WTC11 (cell line): ENCODE results near the gene RPS4Y1. TPM values are rescaled to one million over a fixed set of nuclear protein-coding genes. Genes with fewer than 3 reads are reported as not detected.
"Not testable (repeated sequence)": the region's sequence is repeated elsewhere in the genome, so short reads cannot be mapped to it uniquely, and the experiment has no call there.

ENCODE experiments used
- ATAC-seq: fragments of 200-7000 bp; cut with Tn5 transposase; 2 replicates; pipeline ENCODE4 v1.10.0; 2021; ENCODE audit warnings: mild to moderate bottlenecking, moderate library complexity
- CTCF ChIA-PET: fragments of 300-600 bp; sonication (Branson Sonifier 250); formaldehyde crosslinking; loops from one replicate; lab custom pipeline; 2021; ENCODE audit warnings: antibody characterized with exemption; lab: Charles Lee
- POLR2A ChIA-PET: fragments of 350-600 bp; sonication (Branson Sonifier 250); formaldehyde crosslinking; loops from one replicate; lab custom pipeline; 2021; ENCODE audit warnings: antibody characterized with exemption; lab: Charles Lee
- DNase-seq: peaks from one replicate; pipeline ENCODE4 v3.0.0; 2021; ENCODE audit warnings: low spot score
- H3K27ac Mint-ChIP-seq: 2 replicates; pipeline ENCODE4 v1.8.0; 2021; ENCODE audit warnings: mixed read lengths
- H3K27me3 Mint-ChIP-seq: 2 replicates; pipeline ENCODE4 v1.8.0; 2021; ENCODE audit warnings: low read depth, mild to moderate bottlenecking, moderate library complexity, mixed read lengths
- H3K36me3 Mint-ChIP-seq: 2 replicates; pipeline ENCODE4 v1.8.0; 2021; ENCODE audit warnings: mixed read lengths
- H3K4me1 Mint-ChIP-seq: 2 replicates; pipeline ENCODE4 v1.8.0; 2022; ENCODE audit warnings: mixed read lengths
- H3K4me3 Mint-ChIP-seq: 2 replicates; pipeline ENCODE4 v1.8.0; 2021; ENCODE audit warnings: mild to moderate bottlenecking, moderate library complexity, mixed read lengths
- H3K9me3 Mint-ChIP-seq: 2 replicates; pipeline ENCODE4 v1.8.0; 2021; ENCODE audit warnings: mixed read lengths
- ATF2 ChIP-seq: sonication (generic); formaldehyde crosslinking; IDR thresholded peaks from 2 replicates; pipeline ENCODE4 v1.8.1; 2022; ENCODE audit warnings: low read depth, missing genetic modification reagents, borderline replicate concordance
- CBFB ChIP-seq: sonication (generic); formaldehyde crosslinking; IDR thresholded peaks from 2 replicates; pipeline ENCODE4 v1.8.1; 2022; ENCODE audit warnings: mild to moderate bottlenecking, low read depth, missing genetic modification reagents
- CREB1 ChIP-seq: sonication (generic); formaldehyde crosslinking; IDR thresholded peaks from 2 replicates; pipeline ENCODE4 v1.8.0; 2023; ENCODE audit warnings: mild to moderate bottlenecking, missing genetic modification reagents
- EMX1 ChIP-seq: fragments of 250-450 bp; sonication (Bioruptor Pico); IDR thresholded peaks from 2 replicates; pipeline ENCODE4 v1.8.0; 2021; ENCODE audit warnings: mild to moderate bottlenecking
- FOXK1 ChIP-seq: sonication (generic); formaldehyde crosslinking; IDR thresholded peaks from 2 replicates; pipeline ENCODE4 v1.8.0; 2022; ENCODE audit warnings: mild to moderate bottlenecking, moderate library complexity, missing genetic modification reagents
- HMGA2 ChIP-seq: fragments of 250-450 bp; sonication (Bioruptor Pico); IDR thresholded peaks from 2 replicates; pipeline ENCODE4 v1.4.0; 2021; ENCODE audit warnings: mild to moderate bottlenecking, moderate library complexity
- IRF1 ChIP-seq: sonication (generic); formaldehyde crosslinking; IDR thresholded peaks from 2 replicates; pipeline ENCODE4 v1.8.0; 2023; ENCODE audit warnings: missing genetic modification reagents
- NFE2L1 ChIP-seq: sonication (generic); formaldehyde crosslinking; IDR thresholded peaks from 2 replicates; pipeline ENCODE4 v1.8.1; 2023; ENCODE audit warnings: missing genetic modification reagents
- NR2C2 ChIP-seq: sonication (generic); formaldehyde crosslinking; IDR thresholded peaks from 2 replicates; pipeline ENCODE4 v1.8.0; 2022; ENCODE audit warnings: mild to moderate bottlenecking, missing genetic modification reagents
- NR3C1 ChIP-seq: sonication (generic); formaldehyde crosslinking; conservative IDR thresholded peaks from 2 replicates; pipeline ENCODE4 v1.8.1; 2023; ENCODE audit warnings: low read depth, mild to moderate bottlenecking, missing genetic modification reagents
- SOX15 ChIP-seq: fragments of 250-450 bp; sonication (Bioruptor Pico); IDR thresholded peaks from 2 replicates; pipeline ENCODE4 v1.9.0; 2021; ENCODE audit warnings: mild to moderate bottlenecking
- TP53 ChIP-seq: sonication (generic); formaldehyde crosslinking; IDR thresholded peaks from 2 replicates; pipeline ENCODE4 v1.8.1; 2023; ENCODE audit warnings: mild to moderate bottlenecking, missing genetic modification reagents
- ZBTB21 ChIP-seq: sonication (generic); formaldehyde crosslinking; IDR thresholded peaks from 2 replicates; pipeline ENCODE4 v1.8.1; 2023; ENCODE audit warnings: mild to moderate bottlenecking, missing genetic modification reagents, borderline replicate concordance
- ZNF219 ChIP-seq: sonication (generic); formaldehyde crosslinking; IDR thresholded peaks from 2 replicates; pipeline ENCODE4 v1.8.0; 2023; ENCODE audit warnings: missing genetic modification reagents, mild to moderate bottlenecking, borderline replicate concordance
- ZNF423 ChIP-seq: fragments of 250-450 bp; sonication (Bioruptor Pico); IDR thresholded peaks from 2 replicates; pipeline ENCODE4 v2.1.2; 2022; ENCODE audit warnings: mild to moderate bottlenecking, moderate library complexity
- total RNA-seq: library from RNA; stranded (reverse); gene quantifications from 3 replicates; pipeline ENCODE4 v1.2.3, GENCODE V29; 2021
- TF ChIP-seq, protein P1 (sequence below): fragments of 200-600 bp; IDR thresholded peaks from 2 replicates; pipeline ENCODE4 v1.8.0; 2022; ENCODE audit warnings: antibody characterized with exemption
- TF ChIP-seq, protein P2 (sequence below): sonication (generic); formaldehyde crosslinking; IDR thresholded peaks from 2 replicates; pipeline ENCODE4 v1.8.0; 2022; ENCODE audit warnings: mild to moderate bottlenecking, missing genetic modification reagents
- TF ChIP-seq, protein P3 (sequence below): fragments of 250-450 bp; sonication (Bioruptor Pico); IDR thresholded peaks from 2 replicates; pipeline ENCODE4 v2.1.2; 2022; ENCODE audit warnings: mild to moderate bottlenecking, moderate library complexity

Gene RPS4Y1
- total RNA-seq, 1 experiment from 2014 or later = 182 TPM

DNA sequence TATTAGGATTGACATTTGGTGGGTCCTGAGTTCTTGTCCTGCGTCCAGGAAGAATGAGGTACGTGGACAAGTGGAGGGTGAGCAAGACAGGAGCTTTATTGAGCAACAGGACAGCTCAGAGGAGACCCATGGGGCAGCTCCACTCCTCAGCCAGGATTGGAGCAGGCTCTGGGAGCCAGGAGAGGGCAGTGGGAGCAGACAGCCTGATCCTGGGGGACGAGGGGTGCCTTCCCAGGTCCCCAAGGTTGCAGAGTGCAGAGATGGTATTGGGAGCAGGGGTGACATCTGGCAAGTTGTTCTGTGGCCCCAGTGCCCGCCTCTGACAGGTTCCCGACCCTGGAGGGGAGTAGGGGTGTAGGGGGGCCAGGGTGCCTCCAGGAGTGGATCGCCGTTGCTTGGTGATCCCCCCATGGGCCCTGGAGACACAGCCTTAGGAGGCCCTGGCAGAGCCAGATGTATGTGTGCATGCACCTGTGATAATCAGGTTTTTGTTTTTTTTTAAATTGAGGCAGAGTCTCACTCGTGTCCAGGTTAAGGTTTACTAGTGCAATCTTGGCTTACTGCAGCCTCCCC is 26.7 kb downstream of the RPS4Y1 start:
- DNase-seq (no peak), ATAC-seq (no peak)
- Mint-ChIP-seq H3K27ac (no peak overlapping the region; the same call in 1 of the 2 replicates), H3K36me3 (peaks cover 64% of the 10 kb centered on the region), H3K9me3 (peaks cover 16% of the 10 kb centered on the region), H3K4me1 (no peaks in the 10 kb centered on the region), H3K4me3 (no peak overlapping the region), H3K27me3 (no peaks in the 10 kb centered on the region)
- no peak for TF ChIP-seq ZNF423
- TF ChIP-seq HMGA2 (CRISPR knock-in tag) = no peak
- TF ChIP-seq, protein P1, sequence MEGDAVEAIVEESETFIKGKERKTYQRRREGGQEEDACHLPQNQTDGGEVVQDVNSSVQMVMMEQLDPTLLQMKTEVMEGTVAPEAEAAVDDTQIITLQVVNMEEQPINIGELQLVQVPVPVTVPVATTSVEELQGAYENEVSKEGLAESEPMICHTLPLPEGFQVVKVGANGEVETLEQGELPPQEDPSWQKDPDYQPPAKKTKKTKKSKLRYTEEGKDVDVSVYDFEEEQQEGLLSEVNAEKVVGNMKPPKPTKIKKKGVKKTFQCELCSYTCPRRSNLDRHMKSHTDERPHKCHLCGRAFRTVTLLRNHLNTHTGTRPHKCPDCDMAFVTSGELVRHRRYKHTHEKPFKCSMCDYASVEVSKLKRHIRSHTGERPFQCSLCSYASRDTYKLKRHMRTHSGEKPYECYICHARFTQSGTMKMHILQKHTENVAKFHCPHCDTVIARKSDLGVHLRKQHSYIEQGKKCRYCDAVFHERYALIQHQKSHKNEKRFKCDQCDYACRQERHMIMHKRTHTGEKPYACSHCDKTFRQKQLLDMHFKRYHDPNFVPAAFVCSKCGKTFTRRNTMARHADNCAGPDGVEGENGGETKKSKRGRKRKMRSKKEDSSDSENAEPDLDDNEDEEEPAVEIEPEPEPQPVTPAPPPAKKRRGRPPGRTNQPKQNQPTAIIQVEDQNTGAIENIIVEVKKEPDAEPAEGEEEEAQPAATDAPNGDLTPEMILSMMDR = no peak
- TF ChIP-seq, protein P2, sequence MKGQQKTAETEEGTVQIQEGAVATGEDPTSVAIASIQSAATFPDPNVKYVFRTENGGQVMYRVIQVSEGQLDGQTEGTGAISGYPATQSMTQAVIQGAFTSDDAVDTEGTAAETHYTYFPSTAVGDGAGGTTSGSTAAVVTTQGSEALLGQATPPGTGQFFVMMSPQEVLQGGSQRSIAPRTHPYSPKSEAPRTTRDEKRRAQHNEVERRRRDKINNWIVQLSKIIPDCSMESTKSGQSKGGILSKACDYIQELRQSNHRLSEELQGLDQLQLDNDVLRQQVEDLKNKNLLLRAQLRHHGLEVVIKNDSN = no peak
- POLR2A ChIA-PET = no interaction called here
- CTCF ChIA-PET = no interaction called here

- H3K27me3 Mint-ChIP-seq, H3K27ac Mint-ChIP-seq, DNase-seq, POLR2A ChIA-PET, H3K4me1 Mint-ChIP-seq, CTCF ChIA-PET, H3K4me3 Mint-ChIP-seq, ATAC-seq: not testable (repeated sequence)
- Mint-ChIP-seq H3K9me3 (peaks cover 22% of the 10 kb centered on the region), H3K36me3 (peaks cover 53% of the 10 kb centered on the region)
Observed at GRCh38 chrY:2872234-2872633, 30.8 kb downstream of the RPS4Y1 start.

DNA sequence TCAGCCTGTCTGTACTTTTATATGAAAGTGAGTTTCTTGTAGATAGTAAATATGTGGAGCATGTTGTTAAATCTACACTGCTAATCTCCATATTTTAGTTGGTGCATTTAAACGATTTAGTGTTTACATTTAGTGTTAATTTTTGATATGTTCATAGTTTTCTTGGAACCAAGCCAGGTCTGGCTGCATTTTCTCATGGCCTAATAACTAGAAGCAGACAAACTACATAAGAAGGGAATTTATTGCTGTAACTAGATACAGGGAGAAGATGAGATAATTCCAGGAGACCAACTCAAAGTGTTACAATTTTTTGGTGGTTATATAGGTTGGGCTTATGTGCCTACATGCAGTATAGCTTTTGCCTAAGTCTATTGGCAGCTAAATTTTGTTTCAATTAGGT is 32.8 kb downstream of the RPS4Y1 start:
- Mint-ChIP-seq H3K27ac (no peak overlapping the region), H3K36me3 (peaks cover 49% of the 10 kb centered on the region), H3K4me1 (no peaks in the 10 kb centered on the region), H3K4me3 (no peak overlapping the region), H3K9me3 (peaks cover 22% of the 10 kb centered on the region), H3K27me3 (no peaks in the 10 kb centered on the region)
- CTCF ChIA-PET = interaction anchor here (0.6 kb wide), 1 partner anchor 21 kb away, joined by 3 read pairs; no protein-coding TSS in a partner anchor
- ATAC-seq (no peak), DNase-seq (no peak)
- TF ChIP-seq SOX15 (CRISPR knock-in tag) = no peak
- no peak for TF ChIP-seq TP53 (CRISPR knock-in tag)
- no peak for TF ChIP-seq IRF1
- TF ChIP-seq, protein P3, sequence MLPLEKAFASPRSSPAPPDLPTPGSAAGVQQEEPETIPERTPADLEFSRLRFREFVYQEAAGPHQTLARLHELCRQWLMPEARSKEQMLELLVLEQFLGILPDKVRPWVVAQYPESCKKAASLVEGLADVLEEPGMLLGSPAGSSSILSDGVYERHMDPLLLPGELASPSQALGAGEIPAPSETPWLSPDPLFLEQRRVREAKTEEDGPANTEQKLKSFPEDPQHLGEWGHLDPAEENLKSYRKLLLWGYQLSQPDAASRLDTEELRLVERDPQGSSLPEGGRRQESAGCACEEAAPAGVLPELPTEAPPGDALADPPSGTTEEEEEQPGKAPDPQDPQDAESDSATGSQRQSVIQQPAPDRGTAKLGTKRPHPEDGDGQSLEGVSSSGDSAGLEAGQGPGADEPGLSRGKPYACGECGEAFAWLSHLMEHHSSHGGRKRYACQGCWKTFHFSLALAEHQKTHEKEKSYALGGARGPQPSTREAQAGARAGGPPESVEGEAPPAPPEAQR (CRISPR knock-in tag) = no peak
- no peak for TF ChIP-seq CBFB
- no peak for TF ChIP-seq NFE2L1 (CRISPR knock-in tag)
- POLR2A ChIA-PET = no interaction called here

- POLR2A ChIA-PET = no interaction called here
- peaks cover 9% of the 10 kb centered on the region for H3K36me3 Mint-ChIP-seq
- H3K4me3 Mint-ChIP-seq = no peak overlapping the region
Observed at GRCh38 chrY:2883561-2883960, 42.2 kb downstream of the RPS4Y1 start.

More at GRCh38 chrY:2883561-2883960, 42.2 kb downstream of the RPS4Y1 start:
- peaks cover 15% of the 10 kb centered on the region for H3K9me3 Mint-ChIP-seq
- ATAC-seq = no peak
- no peak for DNase-seq
- no peak overlapping the region for H3K27ac Mint-ChIP-seq
- TF ChIP-seq NR3C1 (CRISPR knock-in tag) (no peak), FOXK1 (CRISPR knock-in tag) (no peak), SOX15 (CRISPR knock-in tag) (no peak), ZBTB21 (CRISPR knock-in tag) (no peak), NR2C2 (CRISPR knock-in tag) (no peak), ZNF219 (CRISPR knock-in tag) (no peak), CREB1 (no peak), ATF2 (CRISPR knock-in tag) (no peak), EMX1 (CRISPR knock-in tag) (no peak)
- H3K4me1 Mint-ChIP-seq = peaks cover 12% of the 10 kb centered on the region
- peaks cover 2% of the 10 kb centered on the region; the same call in 1 of the 2 replicates for H3K27me3 Mint-ChIP-seq
- CTCF ChIA-PET = no interaction called here
